Prostate gland (tissue), 2 donors: Measurements from ENCODE around the gene VPS36.
"Not testable (repeated sequence)": the region's sequence is repeated elsewhere in the genome, so short reads cannot be mapped to it uniquely, and the experiment has no call there.

Source experiments
- POLR2A ChIP-seq: fragments of 450-650 bp; IDR thresholded peaks from one replicate; pipeline ENCODE4 v1.6.1; 2016; ENCODE audit warnings: antibody characterized with exemption, mild to moderate bottlenecking
- POLR2AphosphoS5 ChIP-seq: sonication (generic); formaldehyde crosslinking; IDR thresholded peaks from one replicate; pipeline ENCODE4 v1.6.1; 2017; ENCODE audit warnings: antibody characterized with exemption
- TF ChIP-seq, protein P1 (sequence below), 4 experiments: fragments of 200-600 bp in 2 of 4; fragments of 450-650 bp in 2 of 4; sonication (generic) in 2 of 4; IDR thresholded peaks; 1 replicate in 3 of 4; 2 replicates in 1 of 4; pipeline ENCODE4 v1.5.1; 2016 to 2019; ENCODE audit warnings: antibody characterized with exemption in 4 of 4, mild to moderate bottlenecking in 2 of 4, moderate library complexity in 2 of 4

DNA sequence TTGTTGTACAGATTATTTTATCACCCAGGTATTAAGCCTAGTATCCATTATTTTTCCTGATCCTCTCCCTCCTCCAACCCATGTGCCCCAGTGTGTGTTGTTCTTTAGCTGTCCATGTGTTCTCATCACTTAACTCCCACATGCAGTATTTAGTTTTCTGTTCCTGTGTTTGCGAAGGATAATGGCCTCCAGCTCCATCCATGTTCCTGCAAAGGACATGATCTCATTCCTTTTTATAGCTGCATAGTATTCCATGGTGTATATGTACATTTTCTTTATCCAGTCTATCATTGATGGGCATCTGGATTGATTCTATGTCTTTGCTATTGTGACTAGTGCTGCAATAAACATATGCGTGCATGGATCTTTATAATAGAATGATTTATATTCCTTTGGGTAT, 18.1 kb upstream of the VPS36 start:
- TF ChIP-seq, protein P1, sequence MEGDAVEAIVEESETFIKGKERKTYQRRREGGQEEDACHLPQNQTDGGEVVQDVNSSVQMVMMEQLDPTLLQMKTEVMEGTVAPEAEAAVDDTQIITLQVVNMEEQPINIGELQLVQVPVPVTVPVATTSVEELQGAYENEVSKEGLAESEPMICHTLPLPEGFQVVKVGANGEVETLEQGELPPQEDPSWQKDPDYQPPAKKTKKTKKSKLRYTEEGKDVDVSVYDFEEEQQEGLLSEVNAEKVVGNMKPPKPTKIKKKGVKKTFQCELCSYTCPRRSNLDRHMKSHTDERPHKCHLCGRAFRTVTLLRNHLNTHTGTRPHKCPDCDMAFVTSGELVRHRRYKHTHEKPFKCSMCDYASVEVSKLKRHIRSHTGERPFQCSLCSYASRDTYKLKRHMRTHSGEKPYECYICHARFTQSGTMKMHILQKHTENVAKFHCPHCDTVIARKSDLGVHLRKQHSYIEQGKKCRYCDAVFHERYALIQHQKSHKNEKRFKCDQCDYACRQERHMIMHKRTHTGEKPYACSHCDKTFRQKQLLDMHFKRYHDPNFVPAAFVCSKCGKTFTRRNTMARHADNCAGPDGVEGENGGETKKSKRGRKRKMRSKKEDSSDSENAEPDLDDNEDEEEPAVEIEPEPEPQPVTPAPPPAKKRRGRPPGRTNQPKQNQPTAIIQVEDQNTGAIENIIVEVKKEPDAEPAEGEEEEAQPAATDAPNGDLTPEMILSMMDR (IDR thresholded peaks at IDR 0.05), result not testable (repeated sequence)
- not testable (repeated sequence) for TF ChIP-seq POLR2A, POLR2AphosphoS5
